GM11168 (cell line): ENCODE measurements around the gene PRKG1.

Experiments used
- in situ Hi-C: fragments of 300-500 bp; cut with MboI; formaldehyde crosslinking; loops from one replicate; pipeline ENCODE4 v1.12.0; 2022; ENCODE audit warnings: low sequenced_read_pairs; ENCODE audit not compliant: unreplicated experiment

PRKG1 gene

GRCh38 chr10:51074238-51075028 is at the start of gene PRKG1:
TSS of gene PRKG1 (plus strand) at chr10:51074487.
- in situ Hi-C loops: no loop called here

- in situ Hi-C loops: no loop called here
Measured at GRCh38 chr10:51028420-51028819, 45.9 kb upstream of the PRKG1 start.

GRCh38 chr10:51029172-51029641 is 45.1 kb upstream of the PRKG1 start:
- in situ Hi-C loops: no loop called here

DNA sequence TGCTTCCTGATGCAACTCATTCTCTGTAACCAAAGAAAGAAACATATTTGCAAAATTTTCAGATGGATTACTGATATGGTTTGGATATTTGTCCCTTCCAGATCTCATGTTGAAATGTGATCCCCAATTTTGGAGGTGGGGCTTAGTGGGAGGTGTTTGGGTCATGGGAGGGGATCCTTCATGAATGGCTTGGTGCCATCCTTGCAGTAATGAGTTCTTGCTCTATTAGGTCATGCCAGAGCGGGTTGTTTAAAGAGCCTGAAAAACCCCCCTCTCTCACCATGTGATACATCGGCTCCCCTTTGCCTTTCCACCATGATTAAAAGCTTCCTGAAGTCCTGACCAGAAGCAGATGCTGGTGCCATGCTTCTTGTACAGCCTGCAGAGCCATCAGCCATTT is 43.8 kb upstream of the PRKG1 start:
- in situ Hi-C loops: no loop called here

- in situ Hi-C loops: no loop called here
Measured at GRCh38 chr10:51031950-51032349, 42.3 kb upstream of the PRKG1 start.

GRCh38 chr10:51034769-51035168 is 39.5 kb upstream of the PRKG1 start:
- in situ Hi-C loops: no loop called here

- in situ Hi-C loops: no loop called here
Measured at GRCh38 chr10:51035344-51035743, 38.9 kb upstream of the PRKG1 start.

DNA sequence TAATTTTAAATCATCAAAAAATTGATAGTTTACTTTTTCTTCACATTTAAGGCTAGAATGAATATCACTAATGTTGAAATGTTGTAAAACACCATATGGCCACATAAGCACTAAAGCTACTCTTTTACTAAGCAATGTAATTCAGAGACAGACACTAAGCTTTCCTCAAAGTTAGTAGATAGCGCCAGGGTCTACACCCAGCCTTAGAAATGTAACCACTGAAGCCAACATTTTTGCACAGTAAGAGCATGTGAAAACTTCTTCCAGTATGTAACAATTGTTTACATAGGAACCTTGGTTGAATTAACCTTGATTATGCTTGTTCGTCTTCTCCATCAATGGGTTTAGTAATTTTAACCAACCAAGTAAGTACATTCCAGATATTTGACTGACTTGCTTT is 28.4 kb upstream of the PRKG1 start:
- in situ Hi-C loops: no loop called here

GRCh38 chr10:51046654-51047053 is 27.6 kb upstream of the PRKG1 start:
- in situ Hi-C loops: no loop called here

GRCh38 chr10:51047857-51048256 is 26.4 kb upstream of the PRKG1 start:
- in situ Hi-C loops: no loop called here

DNA sequence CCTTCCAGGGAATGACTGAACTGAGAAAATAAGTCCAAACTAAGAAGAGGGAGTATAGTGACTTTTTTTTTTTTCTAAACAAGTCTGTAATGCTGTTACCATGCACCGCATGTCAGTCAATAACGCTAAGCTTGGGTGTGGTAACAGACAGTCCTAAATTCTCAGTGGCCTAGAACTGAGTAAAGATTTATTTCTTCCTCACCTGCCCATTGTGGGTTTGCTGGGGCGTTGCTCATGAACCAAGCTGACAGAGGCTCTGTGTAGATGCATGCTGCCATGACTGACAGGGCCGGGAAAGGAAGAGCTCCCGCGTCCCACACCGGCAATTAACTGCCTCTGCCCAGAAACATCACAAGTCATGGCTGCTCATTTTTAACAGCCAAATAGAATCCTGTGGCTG is 25.5 kb upstream of the PRKG1 start:
- in situ Hi-C loops: no loop called here

- in situ Hi-C loops: no loop called here
Measured at GRCh38 chr10:51052163-51052562, 22.1 kb upstream of the PRKG1 start.

GRCh38 chr10:51057925-51058324 is 16.4 kb upstream of the PRKG1 start:
- in situ Hi-C loops: no loop called here

DNA sequence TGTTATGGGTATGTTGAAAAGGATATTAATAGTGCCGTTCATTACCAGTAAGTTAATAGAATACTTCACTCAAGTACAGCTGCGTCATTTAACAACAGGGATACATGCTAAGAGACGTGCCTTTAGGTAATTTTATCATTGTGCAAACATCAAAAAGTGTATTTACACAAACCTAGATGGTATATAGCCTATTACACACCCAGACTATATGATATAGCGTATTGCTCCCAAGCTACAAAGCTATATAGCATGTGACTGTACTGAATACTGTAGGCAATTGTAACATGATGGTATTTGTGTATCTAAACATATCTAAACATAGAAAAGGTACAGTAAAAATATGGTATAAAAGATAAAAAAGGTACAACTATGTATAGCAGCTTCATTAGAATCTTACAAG is 11.1 kb upstream of the PRKG1 start:
- in situ Hi-C loops: no loop called here

DNA sequence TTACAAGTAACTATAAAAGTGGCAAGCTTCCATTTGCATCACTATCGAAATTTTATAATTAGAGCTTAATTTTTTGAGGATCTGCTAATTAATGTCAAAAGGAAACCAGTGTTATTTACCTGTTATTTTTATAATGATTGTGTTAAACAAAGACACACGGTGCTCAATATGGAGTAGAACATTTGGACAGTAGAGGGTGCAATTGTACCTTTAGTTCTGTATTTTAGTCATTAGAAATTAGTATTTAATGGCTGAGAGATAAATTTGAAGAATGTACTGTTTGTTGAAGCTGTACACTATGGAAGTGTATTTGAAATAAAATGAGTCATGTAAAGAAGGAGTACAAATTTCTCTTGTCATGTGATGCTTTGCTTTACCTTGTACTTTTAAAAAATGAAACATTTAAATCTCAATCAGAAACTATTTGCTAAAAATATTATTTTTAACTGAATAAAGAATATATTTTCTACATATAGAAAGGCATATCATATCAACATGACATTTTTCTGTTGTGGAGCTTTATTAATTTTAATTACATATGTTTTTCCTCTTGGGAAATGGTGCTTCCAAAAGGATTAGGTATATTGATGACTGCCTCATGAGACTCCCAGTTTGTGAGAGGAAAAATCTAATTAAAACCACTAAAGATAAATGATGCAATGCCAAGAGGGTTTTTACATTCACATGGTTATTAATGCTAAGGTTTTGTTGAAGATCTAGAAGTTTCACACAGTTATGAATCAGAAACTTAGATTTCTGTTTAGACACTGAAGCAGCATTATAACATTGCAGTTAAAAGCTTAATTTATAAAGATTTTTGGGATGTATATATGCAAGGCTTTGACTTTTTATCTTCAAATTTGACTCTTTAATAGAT is 10.4 kb upstream of the PRKG1 start:
- in situ Hi-C loops: no loop called here

- in situ Hi-C loops: no loop called here
Measured at GRCh38 chr10:51066231-51066630, 8.1 kb upstream of the PRKG1 start.

DNA sequence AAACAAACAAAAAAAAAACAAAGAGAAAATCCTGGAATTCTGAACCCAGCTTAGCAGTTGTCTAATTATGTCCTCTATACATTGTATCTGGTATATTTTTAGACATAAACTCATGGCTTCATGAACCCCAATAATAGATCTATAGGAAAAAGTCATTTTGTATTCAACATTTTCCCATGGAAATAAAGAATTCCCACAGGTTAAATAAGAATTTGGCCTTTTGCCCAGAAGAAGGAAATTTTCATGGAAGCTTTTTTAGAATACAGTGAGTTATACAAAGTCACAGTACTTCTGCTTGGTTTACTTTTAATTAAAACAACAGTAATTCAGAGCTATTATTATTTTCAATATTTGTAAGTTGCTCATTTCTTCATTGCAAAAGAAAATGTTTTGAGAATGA is 2.1 kb upstream of the PRKG1 start:
- in situ Hi-C loops: no loop called here

GRCh38 chr10:51072921-51073434 is 1.3 kb upstream of the PRKG1 start:
- in situ Hi-C loops: no loop called here

GRCh38 chr10:51073453-51074237 is 642 bp upstream of the PRKG1 start:
- in situ Hi-C loops: no loop called here
